Measurements from ENCODE around the gene ETFA. TPM values are rescaled to one million over a fixed set of nuclear protein-coding genes. Genes with fewer than 3 reads are reported as not detected.
"Not testable (repeated sequence)": the region's sequence is repeated elsewhere in the genome, so short reads cannot be mapped to it uniquely, and the experiment has no call there.

ETFA gene
- total RNA-seq, 2 experiments from 2014 or later, result 182 to 184 TPM

- CTCF ChIA-PET, result interaction anchor here (0.8 kb wide), 1 partner anchor 104 kb away, joined by 4 read pairs; no protein-coding TSS in a partner anchor
- POLR2A ChIA-PET, result not testable (repeated sequence)
Measured at GRCh38 chr15:76294463-76294862, 16.8 kb downstream of the ETFA start.

- CTCF ChIA-PET, result no interaction called here
- POLR2A ChIA-PET, result no interaction called here
Measured at GRCh38 chr15:76293361-76293760, 17.9 kb downstream of the ETFA start.

- POLR2A ChIA-PET, result interaction anchor here (0.6 kb wide), 1 partner anchor 49 kb away, joined by 5 read pairs; no protein-coding TSS in a partner anchor
- CTCF ChIA-PET, result interaction anchor here (0.6 to 1.3 kb wide), 3 partner anchors 8 to 649 kb away, joined by 3 to 4 read pairs (median 3); no protein-coding TSS in a partner anchor
Measured at GRCh38 chr15:76289582-76289981, 21.7 kb downstream of the ETFA start.

- CTCF ChIA-PET, result interaction anchor here (0.6 kb wide), 1 partner anchor 24 kb away, joined by 5 read pairs; no protein-coding TSS in a partner anchor
- POLR2A ChIA-PET, result no interaction called here
Measured at GRCh38 chr15:76286271-76286879, 24.9 kb downstream of the ETFA start.

- ChIA-PET CTCF (no interaction called here), POLR2A (no interaction called here)
Measured at GRCh38 chr15:76285241-76285825, 25.9 kb downstream of the ETFA start.

- ChIA-PET CTCF (no interaction called here), POLR2A (no interaction called here)
Measured at GRCh38 chr15:76282465-76282864, 28.8 kb downstream of the ETFA start.

- CTCF ChIA-PET, result no interaction called here
Measured at GRCh38 chr15:76278651-76279050, 32.6 kb downstream of the ETFA start.

GRCh38 chr15:76274821-76275220, 36.4 kb downstream of the ETFA start:
- ChIA-PET CTCF (no interaction called here), POLR2A (no interaction called here)

More at GRCh38 chr15:76278651-76279050, 32.6 kb downstream of the ETFA start:
- POLR2A ChIA-PET, result no interaction called here

- ChIA-PET POLR2A (no interaction called here), CTCF (no interaction called here)
Measured at GRCh38 chr15:76274226-76274625, 37.0 kb downstream of the ETFA start.

- POLR2A ChIA-PET, result no interaction called here
- CTCF ChIA-PET, result interaction anchor here (0.8 kb wide), 1 partner anchor 113 kb away, joined by 3 read pairs; no protein-coding TSS in a partner anchor
Measured at GRCh38 chr15:76270876-76271275, 40.4 kb downstream of the ETFA start.

GRCh38 chr15:76267077-76267476, 44.2 kb downstream of the ETFA start:
- CTCF ChIA-PET, result no interaction called here
- POLR2A ChIA-PET, result no interaction called here

GRCh38 chr15:76265769-76266168, 45.5 kb downstream of the ETFA start:
- CTCF ChIA-PET, POLR2A ChIA-PET: not testable (repeated sequence)

GRCh38 chr15:76260246-76260938, 50.9 kb downstream of the ETFA start:
- ChIA-PET CTCF (no interaction called here), POLR2A (interaction anchor here (0.6 kb wide), 1 partner anchor 21 kb away, joined by 5 read pairs; no protein-coding TSS in a partner anchor)

GRCh38 chr15:76259392-76259791, 51.9 kb downstream of the ETFA start:
- CTCF ChIA-PET, result no interaction called here

GRCh38 chr15:76258460-76258859, 52.8 kb downstream of the ETFA start:
- POLR2A ChIA-PET, result no interaction called here
- CTCF ChIA-PET, result no interaction called here

More at GRCh38 chr15:76259392-76259791, 51.9 kb downstream of the ETFA start:
- POLR2A ChIA-PET, result no interaction called here

GRCh38 chr15:76253691-76254473, 57.4 kb downstream of the ETFA start:
- ChIA-PET CTCF (no interaction called here), POLR2A (no interaction called here)

GRCh38 chr15:76252249-76252648, 59.0 kb downstream of the ETFA start:
- ChIA-PET POLR2A (no interaction called here), CTCF (no interaction called here)

GRCh38 chr15:76251717-76252116, 59.6 kb downstream of the ETFA start:
- CTCF ChIA-PET, result no interaction called here
- POLR2A ChIA-PET, result no interaction called here

GRCh38 chr15:76245072-76245610, 66.1 kb downstream of the ETFA start:
- POLR2A ChIA-PET, result no interaction called here
- CTCF ChIA-PET, result no interaction called here

- CTCF ChIA-PET, result no interaction called here
- POLR2A ChIA-PET, result interaction anchor here (0.7 kb wide), 1 partner anchor 21 kb away, joined by 5 read pairs; no protein-coding TSS in a partner anchor
Measured at GRCh38 chr15:76239786-76240185, 71.5 kb downstream of the ETFA start.
